Posterior vena cava (tissue), 2 donors: ENCODE measurements around the gene PCID2. TPM values are rescaled to one million over a fixed set of nuclear protein-coding genes. Genes with fewer than 3 reads are reported as not detected.
A peak's percentile ranks its signal among the peaks of the same experiment; 100 is the strongest.
"Not testable (repeated sequence)": the region's sequence is repeated elsewhere in the genome, so short reads cannot be mapped to it uniquely, and the experiment has no call there.

Experiments
- DNase-seq: peaks from one replicate; pipeline ENCODE4 v3.0.0-alpha.2; 2020; ENCODE audit warnings: low spot score
- intact Hi-C, 2 donors: fragments of 100-400 bp; cut with DNase I; formaldehyde crosslinking; loops; one replicate each; pipeline versions ENCODE4 v1.14.1 to v1.14.2; 2022 to 2023
- long read RNA-seq, 2 donors: library from polyadenylated mRNA; unstranded; transcript quantifications; one replicate each; pipeline ENCODE4 v2.0.0, GENCODE V29; 2020 to 2021
- total RNA-seq, 2 donors: library from RNA; stranded (reverse); fragmentation: NEBNext Ultra II Directional; extraction: Animal tissue kit (Norgen Biotek cat#: 25700); gene quantifications; one replicate each; pipeline ENCODE4 v1.2.1, GENCODE V29; 2021
- donor health status: DM: yes; HTN: yes; CAD: no.
- donor health status: DM: yes; HTN: yes; CAD: no.

Gene PCID2
- 10 to 100 TPM; 31.4 to 32.2 TPM for total RNA-seq
- long read RNA-seq, donor 1, partial matches to known transcripts, result 4 of 12 reads
- long read RNA-seq, donor 1, other reads (novel, unspliced or antisense), result 3 of 12 reads
- long read RNA-seq, donor 2, transcript PCID2-202 (14 exons, 1,898 nt), result major isoform, 70 of 129 reads
- long read RNA-seq, donor 2, transcript PCID2-205 (15 exons, 1,654 nt), result minor isoform, 14 of 129 reads
- long read RNA-seq, donor 2, transcript PCID2-206 (15 exons, 1,671 nt), result minor isoform, 20 of 129 reads
- long read RNA-seq, donor 2, partial matches to known transcripts, result 4 of 129 reads
- long read RNA-seq, donor 2, other reads (novel, unspliced or antisense), result 19 of 129 reads

- intact Hi-C loops, result no loop called here
- DNase-seq, result peak; percentile 97
Observed at GRCh38 chr13:113208421-113209335, at the start of gene PCID2. PCID2 (minus strand) TSS chr13:113208669; CDS start chr13:113208634, 35 bp downstream.

GRCh38 chr13:113257908-113258307 is 49.4 kb upstream of the PCID2 start:
- intact Hi-C loops, DNase-seq: not testable (repeated sequence)

GRCh38 chr13:113252516-113253095 is 44.1 kb upstream of the PCID2 start:
- DNase-seq, result no peak
- intact Hi-C loops, result no loop called here

GRCh38 chr13:113245849-113246796 is 37.7 kb upstream of the PCID2 start:
- intact Hi-C loops, result no loop called here
- no peak for DNase-seq

- intact Hi-C loops, result no loop called here
- DNase-seq, result no peak
Observed at GRCh38 chr13:113243847-113244246, 35.4 kb upstream of the PCID2 start.

- DNase-seq, intact Hi-C loops: not testable (repeated sequence)
Observed at GRCh38 chr13:113241623-113242022, 33.2 kb upstream of the PCID2 start.

GRCh38 chr13:113239986-113240385 is 31.5 kb upstream of the PCID2 start:
- intact Hi-C loops, result no loop called here
- DNase-seq, result no peak

- intact Hi-C loops, result no loop called here
- no peak for DNase-seq
Observed at GRCh38 chr13:113239357-113239756, 30.9 kb upstream of the PCID2 start.

- intact Hi-C loops, result no loop called here
- no peak for DNase-seq
Observed at GRCh38 chr13:113238536-113238935, 30.1 kb upstream of the PCID2 start.

GRCh38 chr13:113233101-113233500 is 24.6 kb upstream of the PCID2 start:
- no peak for DNase-seq
- intact Hi-C loops, result no loop called here

GRCh38 chr13:113232208-113233003 is 23.9 kb upstream of the PCID2 start:
- no peak for DNase-seq
- intact Hi-C loops, result no loop called here

- intact Hi-C loops, result no loop called here
- DNase-seq, result no peak
Observed at GRCh38 chr13:113231306-113232207, 23.1 kb upstream of the PCID2 start.

- intact Hi-C loops, result no loop called here
- DNase-seq, result no peak
Observed at GRCh38 chr13:113229791-113230190, 21.3 kb upstream of the PCID2 start.

GRCh38 chr13:113229161-113229560 is 20.7 kb upstream of the PCID2 start:
- intact Hi-C loops, result no loop called here
- DNase-seq, result no peak

- intact Hi-C loops, result no loop called here
- DNase-seq, result no peak
Observed at GRCh38 chr13:113226873-113227450, 18.5 kb upstream of the PCID2 start.

GRCh38 chr13:113225515-113225914 is 17.0 kb upstream of the PCID2 start:
- no peak for DNase-seq
- intact Hi-C loops, result no loop called here

- intact Hi-C loops, result no loop called here
- DNase-seq, result no peak
Observed at GRCh38 chr13:113224486-113224885, 16.0 kb upstream of the PCID2 start.
